Caco-2 (cell line): ENCODE measurements around the gene ENTPD1. TPM values are rescaled to one million over a fixed set of nuclear protein-coding genes. Genes with fewer than 3 reads are reported as not detected.

Experiments
- BruUV-seq: library from RNA; stranded (reverse); fragments of 400-500 nt; replicated peaks from 2 replicates; lab custom pipeline; 2021; lab: Mats Ljungman, UMichigan
- CTCF ChIA-PET: fragments of 300-600 bp; sonication (Branson Sonifier 250); formaldehyde crosslinking; loops from one replicate; lab custom pipeline; 2022; ENCODE audit warnings: antibody characterized with exemption; lab: Charles Lee
- POLR2A ChIA-PET: fragments of 300-600 bp; sonication (Branson Sonifier 250); formaldehyde crosslinking; loops from one replicate; lab custom pipeline; 2022; ENCODE audit warnings: antibody characterized with exemption; lab: Charles Lee
- DNase-seq, 2 experiments: peaks; one replicate each; pipeline versions ENCODE4 v3.0.0 to v3.0.0-alpha.2; 2020 to 2022
- H3K27me3 ChIP-seq: replicated peaks from 2 replicates; pipeline ENCODE4 v1.6.0; 2011; ENCODE audit warnings: low read length; ENCODE audit not compliant: control insufficient read depth, insufficient read depth
- H3K36me3 ChIP-seq: 2 replicates; pipeline ENCODE4 v1.5.1; 2011; ENCODE audit warnings: low read length; ENCODE audit not compliant: control insufficient read depth, insufficient read depth
- H3K4me1 ChIP-seq: fragments of 250-450 bp; sonication (Bioruptor Pico); 2 replicates; pipeline ENCODE4 v1.5.1; 2020; ENCODE audit warnings: mild to moderate bottlenecking
- H3K4me3 ChIP-seq: 2 replicates; pipeline ENCODE4 v1.5.1; 2011; ENCODE audit warnings: low read depth, mild to moderate bottlenecking, control low read depth, low read length
- H3K9me3 ChIP-seq: fragments of 250-450 bp; sonication (Bioruptor Pico); 2 replicates; pipeline ENCODE4 v1.5.1; 2020; ENCODE audit warnings: mild to moderate bottlenecking, moderate library complexity
- H3K27ac Mint-ChIP-seq: one replicate; pipeline ENCODE4 v1.8.0; 2022; ENCODE audit warnings: mixed read lengths; ENCODE audit not compliant: unreplicated experiment
- H3K27me3 Mint-ChIP-seq: one replicate; pipeline ENCODE4 v1.8.0; 2022; ENCODE audit warnings: mixed read lengths; ENCODE audit not compliant: insufficient read depth, unreplicated experiment
- H3K36me3 Mint-ChIP-seq: one replicate; pipeline ENCODE4 v1.8.0; 2022; ENCODE audit warnings: mild to moderate bottlenecking, mixed read lengths; ENCODE audit not compliant: insufficient read depth, unreplicated experiment
- H3K4me1 Mint-ChIP-seq: one replicate; pipeline ENCODE4 v1.8.0; 2022; ENCODE audit warnings: low read depth, mixed read lengths; ENCODE audit not compliant: unreplicated experiment
- H3K4me3 Mint-ChIP-seq: one replicate; pipeline ENCODE4 v1.8.0; 2022; ENCODE audit warnings: mild to moderate bottlenecking, moderate library complexity, mixed read lengths; ENCODE audit not compliant: unreplicated experiment
- H3K9me3 Mint-ChIP-seq: one replicate; pipeline ENCODE4 v1.8.0; 2022; ENCODE audit warnings: mixed read lengths; ENCODE audit not compliant: unreplicated experiment
- intact Hi-C: fragments of 100-400 bp; cut with micrococcal nuclease; formaldehyde crosslinking; loops from one replicate; pipeline ENCODE4 v1.10.0; 2022; ENCODE audit not compliant: unreplicated experiment
- total RNA-seq: library from RNA; stranded (reverse); gene quantifications from 2 replicates; pipeline ENCODE4 v1.2.3, GENCODE V29; 2022
- TF ChIP-seq, protein P1 (sequence below), 2 experiments: fragments of 200-600 bp in 1 of 2; IDR thresholded peaks; 1 replicate in 1 of 2; 2 replicates in 1 of 2; pipeline versions ENCODE4 v1.5.1 to v1.8.0; 2011 to 2022; ENCODE audit warnings: antibody characterized with exemption in 1 of 2, control low read depth in 1 of 2, inconsistent platforms in 1 of 2, low read depth in 1 of 2, low read length in 1 of 2, mild to moderate bottlenecking in 1 of 2, moderate library complexity in 1 of 2; ENCODE audit not compliant: insufficient read depth in 1 of 2, severe bottlenecking in 1 of 2, unreplicated experiment in 1 of 2

ENTPD1 gene
- total RNA-seq, 1 experiment from 2014 or later = 2.2 TPM

- ChIA-PET CTCF (interaction anchor here (1.4 kb wide), 1 partner anchor 127 kb away, joined by 5 read pairs; the partner anchor contains the start of gene TCTN3), POLR2A (no interaction called here)
- no peak for DNase-seq
- Histone ChIP-seq H3K4me1 (peaks cover 24% of the 10 kb centered on the region), H3K27me3 (no peaks in the 10 kb centered on the region), H3K4me3 (no peak overlapping the region), H3K36me3 (no peaks in the 10 kb centered on the region), H3K9me3 (peaks cover 4% of the 10 kb centered on the region; the same call in 1 of the 2 replicates)
- Mint-ChIP-seq H3K36me3 (no peaks in the 10 kb centered on the region), H3K4me3 (no peak overlapping the region), H3K4me1 (peaks cover 12% of the 10 kb centered on the region), H3K27ac (no peak overlapping the region), H3K9me3 (no peaks in the 10 kb centered on the region), H3K27me3 (no peaks in the 10 kb centered on the region)
- TF ChIP-seq, protein P1, sequence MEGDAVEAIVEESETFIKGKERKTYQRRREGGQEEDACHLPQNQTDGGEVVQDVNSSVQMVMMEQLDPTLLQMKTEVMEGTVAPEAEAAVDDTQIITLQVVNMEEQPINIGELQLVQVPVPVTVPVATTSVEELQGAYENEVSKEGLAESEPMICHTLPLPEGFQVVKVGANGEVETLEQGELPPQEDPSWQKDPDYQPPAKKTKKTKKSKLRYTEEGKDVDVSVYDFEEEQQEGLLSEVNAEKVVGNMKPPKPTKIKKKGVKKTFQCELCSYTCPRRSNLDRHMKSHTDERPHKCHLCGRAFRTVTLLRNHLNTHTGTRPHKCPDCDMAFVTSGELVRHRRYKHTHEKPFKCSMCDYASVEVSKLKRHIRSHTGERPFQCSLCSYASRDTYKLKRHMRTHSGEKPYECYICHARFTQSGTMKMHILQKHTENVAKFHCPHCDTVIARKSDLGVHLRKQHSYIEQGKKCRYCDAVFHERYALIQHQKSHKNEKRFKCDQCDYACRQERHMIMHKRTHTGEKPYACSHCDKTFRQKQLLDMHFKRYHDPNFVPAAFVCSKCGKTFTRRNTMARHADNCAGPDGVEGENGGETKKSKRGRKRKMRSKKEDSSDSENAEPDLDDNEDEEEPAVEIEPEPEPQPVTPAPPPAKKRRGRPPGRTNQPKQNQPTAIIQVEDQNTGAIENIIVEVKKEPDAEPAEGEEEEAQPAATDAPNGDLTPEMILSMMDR (IDR thresholded peaks at IDR 0.05; ENCODE audit: insufficient read depth in 1 of 2, low read depth in 1 of 2, low read length in 1 of 2, severe bottlenecking in 1 of 2, unreplicated experiment in 1 of 2) = no peak
- intact Hi-C loops = no loop called here
- BruUV-seq = no TSS peak
These were observed 64.4 kb downstream of the ENTPD1 start for GRCh38 chr10:95820363-95820762.

DNA sequence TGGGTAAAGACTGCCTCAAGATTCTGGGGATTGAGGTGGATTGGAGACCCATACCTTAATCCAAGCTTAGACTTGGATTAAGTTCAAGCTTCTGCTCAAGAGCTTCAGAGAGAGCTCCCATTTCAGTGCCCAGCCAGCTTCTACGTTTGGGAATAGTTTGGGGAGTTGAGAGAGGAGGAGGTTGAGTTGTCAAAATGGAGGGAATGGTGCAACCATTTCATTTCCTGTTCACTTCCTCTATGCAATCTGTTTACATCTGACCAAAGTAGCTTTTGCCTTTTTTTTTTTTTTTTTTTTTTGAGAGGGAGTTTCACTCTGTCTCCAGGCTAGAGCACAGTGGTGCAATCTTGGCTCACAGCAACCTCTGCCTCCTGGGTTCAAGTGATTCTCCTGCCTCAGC lies 65.8 kb downstream of the ENTPD1 start:
- BruUV-seq = no TSS peak
- H3K4me1 ChIP-seq = peaks cover 24% of the 10 kb centered on the region

GRCh38 chr10:95830044-95830443 lies 74.1 kb downstream of the ENTPD1 start:
- Mint-ChIP-seq H3K27me3 (no peaks in the 10 kb centered on the region), H3K4me1 (no peaks in the 10 kb centered on the region)
- CTCF ChIA-PET = no interaction called here

More for the DNA sequence above, 65.8 kb downstream of the ENTPD1 start:
- Mint-ChIP-seq H3K4me1 (peaks cover 12% of the 10 kb centered on the region), H3K36me3 (no peaks in the 10 kb centered on the region), H3K27ac (no peak overlapping the region), H3K27me3 (no peaks in the 10 kb centered on the region), H3K9me3 (no peaks in the 10 kb centered on the region), H3K4me3 (no peak overlapping the region)
- ChIA-PET POLR2A (no interaction called here), CTCF (interaction anchor here (0.6 to 1.4 kb wide), 2 partner anchors 11 to 128 kb away, joined by 3 to 5 read pairs; partner anchors contain the start of gene TCTN3)
- Histone ChIP-seq H3K36me3 (no peaks in the 10 kb centered on the region), H3K4me3 (no peak overlapping the region), H3K27me3 (no peaks in the 10 kb centered on the region), H3K9me3 (no peaks in the 10 kb centered on the region)
- TF ChIP-seq, protein P1 (IDR thresholded peaks at IDR 0.05; ENCODE audit: insufficient read depth in 1 of 2, low read depth in 1 of 2, low read length in 1 of 2, severe bottlenecking in 1 of 2, unreplicated experiment in 1 of 2) = no peak
- DNase-seq = no peak
- intact Hi-C loops = no loop called here

More at GRCh38 chr10:95830044-95830443, 74.1 kb downstream of the ENTPD1 start:
- no TSS peak for BruUV-seq
- Mint-ChIP-seq H3K9me3 (no peaks in the 10 kb centered on the region), H3K4me3 (no peak overlapping the region), H3K27ac (no peak overlapping the region), H3K36me3 (no peaks in the 10 kb centered on the region)
- intact Hi-C loops = no loop called here
- Histone ChIP-seq H3K9me3 (no peaks in the 10 kb centered on the region), H3K27me3 (no peaks in the 10 kb centered on the region), H3K4me1 (no peaks in the 10 kb centered on the region), H3K4me3 (no peak overlapping the region), H3K36me3 (no peaks in the 10 kb centered on the region)
- TF ChIP-seq, protein P1 (IDR thresholded peaks at IDR 0.05; ENCODE audit: insufficient read depth in 1 of 2, low read depth in 1 of 2, low read length in 1 of 2, severe bottlenecking in 1 of 2, unreplicated experiment in 1 of 2) = no peak
- no peak for DNase-seq
- POLR2A ChIA-PET = no interaction called here
